ENCODE data around the gene AEN.
A peak's percentile ranks its signal among the peaks of the same experiment; 100 is the strongest.

Gene AEN, protein sequence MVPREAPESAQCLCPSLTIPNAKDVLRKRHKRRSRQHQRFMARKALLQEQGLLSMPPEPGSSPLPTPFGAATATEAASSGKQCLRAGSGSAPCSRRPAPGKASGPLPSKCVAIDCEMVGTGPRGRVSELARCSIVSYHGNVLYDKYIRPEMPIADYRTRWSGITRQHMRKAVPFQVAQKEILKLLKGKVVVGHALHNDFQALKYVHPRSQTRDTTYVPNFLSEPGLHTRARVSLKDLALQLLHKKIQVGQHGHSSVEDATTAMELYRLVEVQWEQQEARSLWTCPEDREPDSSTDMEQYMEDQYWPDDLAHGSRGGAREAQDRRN

DNA sequence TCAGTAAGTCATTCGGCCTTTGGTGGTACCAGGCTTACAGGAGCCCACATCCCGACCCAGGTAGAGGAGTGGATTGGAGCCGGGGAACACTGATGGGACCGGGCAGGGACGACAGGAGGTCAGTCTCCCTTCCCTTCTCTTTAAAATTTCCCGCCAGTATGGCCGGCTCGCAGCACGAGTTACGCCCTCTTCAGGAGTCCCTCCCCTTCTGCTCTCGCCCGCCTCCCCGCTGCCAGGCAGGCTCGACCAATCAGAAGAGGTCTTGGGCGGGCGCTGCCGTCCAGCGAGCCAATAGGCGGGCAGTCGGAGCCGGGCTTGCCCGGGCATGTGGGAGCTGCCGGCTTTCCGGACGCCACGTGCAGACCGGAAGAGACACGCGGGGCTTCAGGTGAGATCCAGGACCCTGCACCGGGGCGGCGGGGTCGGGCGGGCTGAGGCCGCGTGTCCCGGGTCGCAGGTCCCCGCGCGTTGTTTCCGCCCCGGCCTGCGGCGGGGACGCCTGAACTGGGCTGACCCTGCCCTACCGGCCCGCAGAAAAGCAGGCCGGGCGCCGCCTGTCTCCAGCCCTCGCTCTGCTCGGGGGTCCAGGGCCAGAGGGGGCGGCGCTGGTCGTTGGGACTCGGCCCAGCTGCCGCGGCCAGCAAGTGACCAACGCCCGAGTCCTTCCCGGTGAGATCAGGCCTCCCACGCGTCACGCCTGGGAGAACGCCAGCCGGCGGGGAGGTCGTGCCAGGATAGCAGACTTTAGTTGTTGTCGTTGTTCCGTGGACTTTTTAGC is at the start of gene AEN:
TSS of gene AEN (plus strand) at position 346 of the 778 bp plus-strand sequence. CDS start 4,870 bp downstream, outside the sequence.
- peak within 1 kb of the TSS; percentile 62 for H3K4me3 ChIP-seq (ENCODE audit: low read depth, low read length)
- in situ Hi-C loops (cut with HindIII; ENCODE audit: low sequenced_read_pairs) = no loop called here
- peak; percentile 93 for DNase-seq (ENCODE audit: low read depth)
- TF ChIP-seq, protein P1, sequence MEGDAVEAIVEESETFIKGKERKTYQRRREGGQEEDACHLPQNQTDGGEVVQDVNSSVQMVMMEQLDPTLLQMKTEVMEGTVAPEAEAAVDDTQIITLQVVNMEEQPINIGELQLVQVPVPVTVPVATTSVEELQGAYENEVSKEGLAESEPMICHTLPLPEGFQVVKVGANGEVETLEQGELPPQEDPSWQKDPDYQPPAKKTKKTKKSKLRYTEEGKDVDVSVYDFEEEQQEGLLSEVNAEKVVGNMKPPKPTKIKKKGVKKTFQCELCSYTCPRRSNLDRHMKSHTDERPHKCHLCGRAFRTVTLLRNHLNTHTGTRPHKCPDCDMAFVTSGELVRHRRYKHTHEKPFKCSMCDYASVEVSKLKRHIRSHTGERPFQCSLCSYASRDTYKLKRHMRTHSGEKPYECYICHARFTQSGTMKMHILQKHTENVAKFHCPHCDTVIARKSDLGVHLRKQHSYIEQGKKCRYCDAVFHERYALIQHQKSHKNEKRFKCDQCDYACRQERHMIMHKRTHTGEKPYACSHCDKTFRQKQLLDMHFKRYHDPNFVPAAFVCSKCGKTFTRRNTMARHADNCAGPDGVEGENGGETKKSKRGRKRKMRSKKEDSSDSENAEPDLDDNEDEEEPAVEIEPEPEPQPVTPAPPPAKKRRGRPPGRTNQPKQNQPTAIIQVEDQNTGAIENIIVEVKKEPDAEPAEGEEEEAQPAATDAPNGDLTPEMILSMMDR (IDR thresholded peaks at IDR 0.05; ENCODE audit: low read depth, low read length, missing control alignments) = no peak

DNA sequence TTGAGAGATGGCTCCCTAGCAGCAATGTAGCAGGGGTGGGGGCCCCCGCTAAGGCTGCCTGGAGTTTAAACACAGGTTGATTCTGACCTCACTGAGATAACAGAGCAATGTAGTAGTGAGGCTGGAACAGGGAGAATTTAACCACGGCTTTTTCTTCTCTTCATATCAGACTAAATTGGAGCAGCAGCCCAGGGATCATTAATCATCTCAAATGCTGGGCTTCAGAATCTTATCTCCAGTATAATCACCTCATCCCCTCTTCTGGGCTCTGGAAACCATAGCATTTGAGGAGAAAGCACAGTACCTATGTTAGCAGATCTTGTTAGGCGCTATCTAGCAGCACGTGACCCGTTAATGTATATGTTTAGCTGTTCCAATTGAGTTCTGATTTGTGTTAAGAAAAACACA is 49.3 kb upstream of the AEN start:
- no peak for DNase-seq (ENCODE audit: low read depth)
- TF ChIP-seq, protein P1 (IDR thresholded peaks at IDR 0.05; ENCODE audit: low read depth, low read length, missing control alignments) = no peak
- no peak overlapping the region for H3K4me3 ChIP-seq (ENCODE audit: low read depth, low read length)
- in situ Hi-C loops (cut with HindIII; ENCODE audit: low sequenced_read_pairs) = loop anchor here (5.0 kb wide), 1 partner anchor 65 kb away; no protein-coding TSS in a partner anchor

DNA sequence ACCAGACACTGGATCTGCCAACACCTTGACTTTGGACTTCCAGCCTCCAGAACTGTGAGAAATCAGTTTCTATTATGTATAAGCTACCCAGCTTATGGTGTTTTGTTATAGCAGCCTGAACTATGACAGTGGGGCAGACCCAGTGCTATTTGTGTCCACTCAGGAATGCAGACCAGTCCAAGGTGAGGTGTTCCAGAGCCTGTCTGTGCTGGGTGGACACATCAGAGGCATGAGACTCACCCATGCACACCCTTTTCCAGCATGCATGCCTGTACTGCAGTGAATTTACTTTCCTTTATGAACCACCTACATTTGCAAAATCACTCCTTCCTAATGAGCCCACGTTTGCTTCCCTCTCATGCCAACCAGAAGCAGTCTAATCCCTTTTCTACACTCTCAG is 47.1 kb upstream of the AEN start:
- in situ Hi-C loops (cut with HindIII; ENCODE audit: low sequenced_read_pairs) = loop anchor here (5.0 kb wide), 1 partner anchor 67 kb away; no protein-coding TSS in a partner anchor
- H3K4me3 ChIP-seq (ENCODE audit: low read depth, low read length) = no peak overlapping the region
- no peak for DNase-seq (ENCODE audit: low read depth)
- TF ChIP-seq, protein P1 (IDR thresholded peaks at IDR 0.05; ENCODE audit: low read depth, low read length, missing control alignments) = no peak

DNA sequence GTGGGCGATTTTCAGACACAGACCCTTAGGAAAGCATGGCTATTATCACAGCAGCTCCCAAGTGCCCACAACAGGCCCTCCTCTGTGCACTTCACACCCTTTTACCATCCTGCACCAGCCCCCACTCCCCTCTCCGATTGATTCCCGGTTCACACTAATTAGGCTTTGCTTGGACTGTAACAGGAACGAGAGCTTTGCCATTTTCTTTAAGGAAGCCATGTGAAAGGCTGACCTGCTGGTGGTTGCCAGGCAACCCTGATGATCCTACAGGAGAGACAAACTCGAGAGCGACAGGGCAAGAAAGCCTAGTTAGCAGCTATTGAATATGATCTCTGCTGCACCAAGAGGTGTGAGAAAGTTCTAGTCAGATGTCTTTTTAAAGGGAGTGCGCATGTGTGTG is 46.5 kb upstream of the AEN start:
- TF ChIP-seq, protein P1 (IDR thresholded peaks at IDR 0.05; ENCODE audit: low read depth, low read length, missing control alignments) = no peak
- H3K4me3 ChIP-seq (ENCODE audit: low read depth, low read length) = no peak overlapping the region
- DNase-seq (ENCODE audit: low read depth) = no peak
- in situ Hi-C loops (cut with HindIII; ENCODE audit: low sequenced_read_pairs) = loop anchor here (5.0 kb wide), 1 partner anchor 67 kb away; no protein-coding TSS in a partner anchor

DNA sequence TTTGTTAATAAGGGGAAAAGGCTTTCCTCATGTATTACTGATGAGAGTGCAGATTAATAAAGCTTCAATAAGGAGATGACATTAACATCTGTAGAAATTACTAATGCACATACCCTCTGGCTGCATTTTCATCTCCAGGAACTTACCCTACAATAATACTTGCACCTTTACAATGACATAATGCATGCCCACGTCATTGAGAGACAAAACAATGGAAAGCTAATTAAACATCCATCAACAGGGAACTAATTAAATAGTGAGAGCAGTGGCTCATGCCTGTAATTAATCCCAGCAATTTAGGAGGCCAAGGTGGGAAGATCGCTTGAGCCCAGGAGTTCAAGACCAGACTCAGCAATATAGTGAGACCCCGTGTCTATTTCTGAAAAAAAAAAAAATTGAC is 41.8 kb upstream of the AEN start:
- in situ Hi-C loops (cut with HindIII; ENCODE audit: low sequenced_read_pairs) = no loop called here
- DNase-seq (ENCODE audit: low read depth) = no peak
- TF ChIP-seq, protein P1 (IDR thresholded peaks at IDR 0.05; ENCODE audit: low read depth, low read length, missing control alignments) = no peak
- H3K4me3 ChIP-seq (ENCODE audit: low read depth, low read length) = no peak overlapping the region

DNA sequence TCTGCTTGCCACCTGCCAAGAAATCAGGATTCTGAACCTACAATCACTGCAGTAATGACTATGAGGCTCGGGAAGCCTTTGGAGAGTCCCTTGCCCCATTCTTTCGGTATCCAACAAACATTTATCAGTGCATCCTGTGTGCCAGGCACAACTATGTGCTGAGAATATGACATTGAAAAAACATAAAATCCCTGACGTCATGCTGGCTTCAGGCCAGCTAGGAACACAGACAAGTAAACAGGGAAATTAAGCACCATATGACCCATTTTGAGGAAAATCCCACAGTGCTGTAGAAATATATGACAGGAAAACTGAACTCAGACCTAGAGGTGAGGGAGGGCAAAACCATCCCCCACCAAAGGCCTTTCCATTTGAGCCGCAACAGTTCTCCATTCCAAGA is 40.6 kb upstream of the AEN start:
- H3K4me3 ChIP-seq (ENCODE audit: low read depth, low read length) = no peak overlapping the region
- in situ Hi-C loops (cut with HindIII; ENCODE audit: low sequenced_read_pairs) = no loop called here
- DNase-seq (ENCODE audit: low read depth) = no peak
- TF ChIP-seq, protein P1 (IDR thresholded peaks at IDR 0.05; ENCODE audit: low read depth, low read length, missing control alignments) = no peak
